Right hindlimb (tissue), 1 donor: Measurements from ENCODE around the gene CFAP20DC.
"Not testable (repeated sequence)": the region's sequence is repeated elsewhere in the genome, so short reads cannot be mapped to it uniquely, and the experiment has no call there.

ENCODE experiments used
- DNase-seq: peaks from one replicate; pipeline ENCODE4 v3.0.0-alpha.2; 2018

The CFAP20DC gene

GRCh38 chr3:58864480-58864879, 185.3 kb downstream of the CFAP20DC start:
- no peak for DNase-seq

GRCh38 chr3:58863206-58863605, 186.6 kb downstream of the CFAP20DC start:
- no peak for DNase-seq

GRCh38 chr3:58861551-58861950, 188.3 kb downstream of the CFAP20DC start:
- DNase-seq, result no peak

- DNase-seq, result no peak
Measured at GRCh38 chr3:58858126-58858525, 191.7 kb downstream of the CFAP20DC start.

- DNase-seq, result peak; percentile 25
Measured at GRCh38 chr3:58857402-58857801, 192.4 kb downstream of the CFAP20DC start.

GRCh38 chr3:58848826-58849225, 201.0 kb downstream of the CFAP20DC start:
- no peak for DNase-seq

GRCh38 chr3:58842050-58842747, 207.6 kb downstream of the CFAP20DC start:
- DNase-seq, result not testable (repeated sequence)

- no peak for DNase-seq
Measured at GRCh38 chr3:58840949-58841348, 208.9 kb downstream of the CFAP20DC start.

GRCh38 chr3:58839964-58840363, 209.9 kb downstream of the CFAP20DC start:
- DNase-seq, result no peak

- no peak for DNase-seq
Measured at GRCh38 chr3:58839187-58839586, 210.6 kb downstream of the CFAP20DC start.

- DNase-seq, result no peak
Measured at GRCh38 chr3:58837856-58838255, 212.0 kb downstream of the CFAP20DC start.

GRCh38 chr3:58837141-58837843, 212.5 kb downstream of the CFAP20DC start:
- DNase-seq, result no peak

- DNase-seq, result no peak
Measured at GRCh38 chr3:58835086-58835485, 214.7 kb downstream of the CFAP20DC start.

- peak; percentile 32 for DNase-seq
Measured at GRCh38 chr3:58833491-58833890, 216.3 kb downstream of the CFAP20DC start.

- no peak for DNase-seq
Measured at GRCh38 chr3:58829321-58830000, 220.4 kb downstream of the CFAP20DC start.

GRCh38 chr3:58824777-58825176, 225.0 kb downstream of the CFAP20DC start:
- DNase-seq, result no peak

GRCh38 chr3:58824285-58824684, 225.5 kb downstream of the CFAP20DC start:
- DNase-seq, result peak; percentile 73

GRCh38 chr3:58806551-58807244, 243.1 kb downstream of the CFAP20DC start:
- DNase-seq, result not testable (repeated sequence)

GRCh38 chr3:58804914-58805313, 244.9 kb downstream of the CFAP20DC start:
- DNase-seq, result no peak

GRCh38 chr3:58801541-58801940, 248.3 kb downstream of the CFAP20DC start:
- DNase-seq, result no peak

- DNase-seq, result no peak
Measured at GRCh38 chr3:58800940-58801339, 248.9 kb downstream of the CFAP20DC start.

- no peak for DNase-seq
Measured at GRCh38 chr3:58800032-58800431, 249.8 kb downstream of the CFAP20DC start.

GRCh38 chr3:58799271-58799670, 250.6 kb downstream of the CFAP20DC start:
- no peak for DNase-seq
